MM.1S (cell line): Measurements from ENCODE around the gene IFI44.

Experiments used
- DNase-seq: peaks from one replicate; pipeline ENCODE4 v3.0.0-alpha.2; 2015
- H2AFZ ChIP-seq: fragments of 300-600 bp; sonication (generic); 2 replicates; pipeline ENCODE4 v1.6.0; 2016; ENCODE audit warnings: antibody characterized with exemption, low read length
- H3F3A ChIP-seq: fragments of 300-600 bp; sonication (generic); 2 replicates; pipeline ENCODE4 v1.6.1; 2016; ENCODE audit warnings: mild to moderate bottlenecking, antibody characterized with exemption, low read length, moderate library complexity, mixed read lengths; ENCODE audit not compliant: insufficient read depth
- H3K27ac ChIP-seq: fragments of 300-600 bp; sonication (generic); 2 replicates; pipeline ENCODE4 v1.5.1; 2016; ENCODE audit warnings: mild to moderate bottlenecking, low read length
- H3K27me3 ChIP-seq: fragments of 300-600 bp; sonication (generic); replicated peaks from 2 replicates; pipeline ENCODE4 v1.6.0; 2016; ENCODE audit warnings: low read length; ENCODE audit not compliant: insufficient read depth
- H3K36me3 ChIP-seq: fragments of 300-600 bp; sonication (generic); replicated peaks from 2 replicates; pipeline ENCODE4 v1.6.1; 2016; ENCODE audit warnings: mild to moderate bottlenecking, low read length, mixed read lengths; ENCODE audit not compliant: insufficient read depth
- H3K4me1 ChIP-seq: fragments of 300-600 bp; sonication (generic); 2 replicates; pipeline ENCODE4 v1.6.1; 2016; ENCODE audit warnings: low read length, mixed read lengths
- H3K4me2 ChIP-seq: fragments of 300-600 bp; sonication (generic); 2 replicates; pipeline ENCODE4 v1.6.0; 2016; ENCODE audit warnings: low read depth, low read length
- H3K4me3 ChIP-seq: fragments of 300-600 bp; sonication (generic); 2 replicates; pipeline ENCODE4 v1.5.1; 2016; ENCODE audit warnings: low read length, mixed read lengths
- H3K79me2 ChIP-seq: fragments of 300-600 bp; sonication (generic); 2 replicates; pipeline ENCODE4 v1.6.1; 2016; ENCODE audit warnings: mixed run types, low read length, mixed read lengths
- H3K9ac ChIP-seq: fragments of 300-600 bp; sonication (generic); 2 replicates; pipeline ENCODE4 v1.6.1; 2016; ENCODE audit warnings: low read length, mixed read lengths
- H3K9me2 ChIP-seq: fragments of 300-600 bp; sonication (generic); replicated peaks from 2 replicates; pipeline ENCODE4 v1.6.1; 2016; ENCODE audit warnings: mild to moderate bottlenecking, low read length, mixed read lengths; ENCODE audit not compliant: insufficient read depth
- H3K9me3 ChIP-seq: fragments of 300-600 bp; sonication (generic); replicated peaks from 2 replicates; pipeline ENCODE4 v1.6.1; 2016; ENCODE audit warnings: mild to moderate bottlenecking, low read length, mixed read lengths; ENCODE audit not compliant: insufficient read depth
- H4K20me1 ChIP-seq: fragments of 300-600 bp; sonication (generic); 2 replicates; pipeline ENCODE4 v1.6.1; 2016; ENCODE audit warnings: mild to moderate bottlenecking, low read length, moderate library complexity, mixed read lengths; ENCODE audit not compliant: insufficient read depth
- EZH2 ChIP-seq: fragments of 300-600 bp; sonication (generic); optimal IDR thresholded peaks from 2 replicates; pipeline ENCODE3; 2017; ENCODE audit warnings: low read depth, mild to moderate bottlenecking, antibody characterized with exemption, low read length, mixed read lengths
- EZH2phosphoT487 ChIP-seq: fragments of 300-600 bp; sonication (generic); IDR thresholded peaks from 2 replicates; pipeline ENCODE4 v1.6.1; 2018; ENCODE audit warnings: antibody characterized with exemption, low read length
- TF ChIP-seq, protein P1 (sequence below): fragments of 300-600 bp; sonication (generic); IDR thresholded peaks from 2 replicates; pipeline ENCODE4 v1.5.1; 2016; ENCODE audit warnings: antibody characterized with exemption, low read length, mixed read lengths

IFI44 gene

DNA sequence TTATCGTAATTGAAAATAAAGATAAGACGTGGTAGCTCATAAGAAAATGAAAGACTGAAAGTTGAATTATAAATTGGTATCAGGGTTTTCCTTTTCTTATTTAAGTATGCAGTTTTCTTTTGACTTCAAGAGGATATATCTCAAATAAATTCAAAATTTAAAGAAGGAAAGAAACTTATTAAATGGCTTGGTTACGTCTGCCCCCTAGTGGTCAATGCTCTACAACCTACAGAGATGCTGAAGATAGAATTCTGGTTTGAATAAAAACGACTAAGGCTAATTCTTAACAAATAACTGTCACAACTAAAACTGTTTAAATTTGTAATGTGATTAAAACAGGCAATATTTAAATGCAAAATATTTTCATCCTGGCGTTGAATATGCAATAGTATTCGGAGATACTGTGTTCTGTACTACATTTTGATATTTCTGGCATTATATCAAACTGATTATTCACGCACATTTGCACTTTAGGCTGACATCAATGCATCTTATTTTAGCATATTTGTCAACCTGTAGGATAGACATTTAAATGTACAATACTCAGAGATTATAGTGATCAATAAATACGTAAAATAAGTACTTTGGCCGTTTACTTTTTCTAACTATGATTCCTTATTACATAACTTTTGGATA, 26.8 kb downstream of the IFI44 start:
- no peak overlapping the region for H3K27ac ChIP-seq
- H3K79me2 ChIP-seq: no peaks in the 10 kb centered on the region
- no peaks in the 10 kb centered on the region for H3K36me3 ChIP-seq
- no peak overlapping the region for H3K9ac ChIP-seq
- H4K20me1 ChIP-seq: no peaks in the 10 kb centered on the region
- no peak overlapping the region for H3K4me3 ChIP-seq
- H3K9me2 ChIP-seq: no peaks in the 10 kb centered on the region
- no peaks in the 10 kb centered on the region for H3K9me3 ChIP-seq
- no peaks in the 10 kb centered on the region for H3K27me3 ChIP-seq
- DNase-seq: peak; percentile 66
- H3K4me2 ChIP-seq: no peak overlapping the region
- TF ChIP-seq, protein P1, sequence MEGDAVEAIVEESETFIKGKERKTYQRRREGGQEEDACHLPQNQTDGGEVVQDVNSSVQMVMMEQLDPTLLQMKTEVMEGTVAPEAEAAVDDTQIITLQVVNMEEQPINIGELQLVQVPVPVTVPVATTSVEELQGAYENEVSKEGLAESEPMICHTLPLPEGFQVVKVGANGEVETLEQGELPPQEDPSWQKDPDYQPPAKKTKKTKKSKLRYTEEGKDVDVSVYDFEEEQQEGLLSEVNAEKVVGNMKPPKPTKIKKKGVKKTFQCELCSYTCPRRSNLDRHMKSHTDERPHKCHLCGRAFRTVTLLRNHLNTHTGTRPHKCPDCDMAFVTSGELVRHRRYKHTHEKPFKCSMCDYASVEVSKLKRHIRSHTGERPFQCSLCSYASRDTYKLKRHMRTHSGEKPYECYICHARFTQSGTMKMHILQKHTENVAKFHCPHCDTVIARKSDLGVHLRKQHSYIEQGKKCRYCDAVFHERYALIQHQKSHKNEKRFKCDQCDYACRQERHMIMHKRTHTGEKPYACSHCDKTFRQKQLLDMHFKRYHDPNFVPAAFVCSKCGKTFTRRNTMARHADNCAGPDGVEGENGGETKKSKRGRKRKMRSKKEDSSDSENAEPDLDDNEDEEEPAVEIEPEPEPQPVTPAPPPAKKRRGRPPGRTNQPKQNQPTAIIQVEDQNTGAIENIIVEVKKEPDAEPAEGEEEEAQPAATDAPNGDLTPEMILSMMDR: peak; percentile 78
- TF ChIP-seq EZH2phosphoT487 (no peak), EZH2 (no peak)
- H3F3A ChIP-seq: no peaks in the 10 kb centered on the region
- no peak overlapping the region for H2AFZ ChIP-seq
- H3K4me1 ChIP-seq: peaks cover 11% of the 10 kb centered on the region; the same call in 1 of the 2 replicates

DNA sequence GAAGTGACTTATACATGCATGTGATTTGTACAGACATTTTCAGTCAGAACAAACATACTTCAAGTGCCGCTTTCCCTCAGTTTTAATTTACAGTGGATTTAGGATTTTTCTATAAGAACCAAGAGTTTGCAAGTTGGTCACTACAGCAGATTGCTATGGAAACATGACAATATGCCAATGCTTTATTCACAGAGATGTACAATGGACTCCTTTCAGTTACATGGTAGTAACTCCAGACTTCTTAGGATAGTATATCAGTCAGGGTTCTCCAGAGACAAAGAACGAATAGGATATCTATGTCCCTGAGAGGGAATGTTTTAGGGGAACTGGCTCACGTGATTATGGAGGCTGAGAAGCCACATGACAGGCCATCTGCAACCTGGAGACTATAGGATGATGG, 27.4 kb downstream of the IFI44 start:
- H3K79me2 ChIP-seq: no peaks in the 10 kb centered on the region
- no peak overlapping the region for H3K4me3 ChIP-seq
- H3K27ac ChIP-seq: no peak overlapping the region
- peaks cover 11% of the 10 kb centered on the region; the same call in 1 of the 2 replicates for H3K4me1 ChIP-seq
- no peak overlapping the region for H3K4me2 ChIP-seq
- no peaks in the 10 kb centered on the region for H3K9me2 ChIP-seq
- no peaks in the 10 kb centered on the region for H3K36me3 ChIP-seq
- H3K9me3 ChIP-seq: no peaks in the 10 kb centered on the region
- no peak for DNase-seq
- no peaks in the 10 kb centered on the region for H4K20me1 ChIP-seq
- no peak overlapping the region for H2AFZ ChIP-seq
- no peak overlapping the region for H3K9ac ChIP-seq
- TF ChIP-seq EZH2phosphoT487 (no peak), EZH2 (no peak)
- TF ChIP-seq, protein P1: no peak
- H3K27me3 ChIP-seq: no peaks in the 10 kb centered on the region
- no peaks in the 10 kb centered on the region for H3F3A ChIP-seq

DNA sequence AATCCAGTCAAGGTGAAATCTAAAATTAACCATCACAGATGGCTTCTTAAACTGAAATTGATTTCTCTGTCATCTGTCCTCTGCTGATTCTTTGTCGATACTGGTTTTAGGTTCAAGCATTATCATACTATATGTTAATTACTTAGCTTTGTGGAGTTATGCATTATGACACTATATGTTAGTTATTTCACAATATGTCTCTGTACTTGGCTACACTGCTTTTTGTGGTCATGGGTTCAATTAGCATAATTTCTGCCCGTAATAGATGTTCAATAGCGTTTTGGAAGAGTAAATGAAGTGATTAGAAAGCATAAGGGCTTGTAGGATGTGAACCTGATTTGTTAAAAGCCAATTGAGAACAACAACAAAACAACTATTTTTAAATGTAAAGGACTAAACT, 28.2 kb downstream of the IFI44 start:
- Histone ChIP-seq H3K4me3 (no peak overlapping the region), H3K27ac (no peak overlapping the region), H3K9me3 (no peaks in the 10 kb centered on the region), H3K79me2 (no peaks in the 10 kb centered on the region), H3K9me2 (no peaks in the 10 kb centered on the region), H3K4me2 (peak overlapping the region; percentile 41; the same call in 1 of the 2 replicates), H3K4me1 (peaks cover 11% of the 10 kb centered on the region; the same call in 1 of the 2 replicates), H3F3A (no peaks in the 10 kb centered on the region), H4K20me1 (no peaks in the 10 kb centered on the region), H3K36me3 (no peaks in the 10 kb centered on the region), H2AFZ (0 out of 2 replicates have a peak overlapping the region, but pooled peaks have one; percentile 35), H3K9ac (no peak overlapping the region), H3K27me3 (no peaks in the 10 kb centered on the region)
- DNase-seq: no peak
- TF ChIP-seq EZH2phosphoT487 (no peak), EZH2 (no peak)
- TF ChIP-seq, protein P1: no peak
